ENCODE data around the gene CDH26. TPM values are rescaled to one million over a fixed set of nuclear protein-coding genes. Genes with fewer than 3 reads are reported as not detected.

Gene CDH26
- total RNA-seq, 4 donors from 2014 or later: 0.27 to 0.41 (median 0.29) TPM; not detected in 1

DNA sequence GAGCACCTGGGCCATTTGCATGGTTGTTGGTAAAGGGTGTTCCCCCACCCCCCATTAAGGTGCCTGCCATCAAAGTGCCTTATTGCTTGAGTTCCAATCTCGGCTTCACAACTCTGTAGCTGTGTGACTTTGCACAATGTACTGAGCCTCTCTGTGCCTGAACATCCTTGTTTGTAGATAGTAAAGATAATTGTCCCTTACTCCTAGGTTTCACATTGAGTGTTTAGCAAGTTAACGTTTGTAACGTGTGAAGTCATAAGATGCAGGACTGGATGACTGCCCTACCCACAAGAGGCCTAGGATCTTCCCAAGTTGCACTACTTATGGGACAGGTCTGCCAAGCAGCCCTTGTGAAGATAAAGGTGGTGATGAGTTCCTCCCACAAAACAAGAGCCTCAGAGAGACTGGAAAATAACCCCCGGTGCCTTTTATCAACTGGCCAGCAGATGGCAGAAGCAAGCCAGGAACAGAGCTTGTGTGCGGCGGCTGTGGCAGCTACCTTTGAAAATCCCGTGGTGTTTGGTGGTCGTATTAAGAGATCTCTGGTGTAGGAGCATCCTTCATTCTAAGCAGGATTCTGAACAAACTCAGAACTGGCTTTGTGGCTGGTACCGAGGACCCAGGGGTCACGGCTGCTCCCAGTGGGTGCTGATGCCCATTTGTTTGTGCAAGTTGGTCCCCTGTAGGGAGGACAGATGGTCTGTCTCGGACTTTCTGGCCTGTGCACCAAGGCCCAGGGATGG, 99.1 kb downstream of the CDH26 start:
- intact Hi-C loops (cut with DNase I; ENCODE audit: low total_unique reads) (loop anchor here (5.0 to 10.0 kb wide), 5 partner anchors 60 to 1840 kb away; no protein-coding TSS in a partner anchor), in situ Hi-C loops (cut with MboI; ENCODE audit: low sequenced_read_pairs in 4 of 4) (loop anchor here in 2 of 4 donors (10.0 to 25.0 kb wide), 4 partner anchors 112 to 1055 kb away; partner anchors contain the start of genes FAM217B (in 1 of the 2) and PPP1R3D (in 1 of the 2))
- peak overlapping the region in 2 of 4 donors; percentile 22 to 32 for H3K4me3 ChIP-seq
- no peaks in the 10 kb centered on the region for H3K9me3 ChIP-seq
- no peaks in the 10 kb centered on the region for H3K27me3 ChIP-seq
- H3K36me3 ChIP-seq: no peaks in the 10 kb centered on the region
- TF ChIP-seq CTCF (IDR thresholded peaks at IDR 0.05 in 4 of 5, conservative IDR thresholded peaks at IDR 0.05 in 1 of 5) (peak; percentile 78 to 92 (median 80)), POLR2A (IDR thresholded peaks at IDR 0.05) (no peak)
- DNase-seq: peak in 1 of 2 donors; percentile 63
- peaks cover 46 to 54% of the 10 kb centered on the region in 2 donors for H3K4me1 ChIP-seq
- peak; percentile 28 to 29 for ATAC-seq
- peak overlapping the region; percentile 75 to 93 (median 88) for H3K27ac ChIP-seq

DNA sequence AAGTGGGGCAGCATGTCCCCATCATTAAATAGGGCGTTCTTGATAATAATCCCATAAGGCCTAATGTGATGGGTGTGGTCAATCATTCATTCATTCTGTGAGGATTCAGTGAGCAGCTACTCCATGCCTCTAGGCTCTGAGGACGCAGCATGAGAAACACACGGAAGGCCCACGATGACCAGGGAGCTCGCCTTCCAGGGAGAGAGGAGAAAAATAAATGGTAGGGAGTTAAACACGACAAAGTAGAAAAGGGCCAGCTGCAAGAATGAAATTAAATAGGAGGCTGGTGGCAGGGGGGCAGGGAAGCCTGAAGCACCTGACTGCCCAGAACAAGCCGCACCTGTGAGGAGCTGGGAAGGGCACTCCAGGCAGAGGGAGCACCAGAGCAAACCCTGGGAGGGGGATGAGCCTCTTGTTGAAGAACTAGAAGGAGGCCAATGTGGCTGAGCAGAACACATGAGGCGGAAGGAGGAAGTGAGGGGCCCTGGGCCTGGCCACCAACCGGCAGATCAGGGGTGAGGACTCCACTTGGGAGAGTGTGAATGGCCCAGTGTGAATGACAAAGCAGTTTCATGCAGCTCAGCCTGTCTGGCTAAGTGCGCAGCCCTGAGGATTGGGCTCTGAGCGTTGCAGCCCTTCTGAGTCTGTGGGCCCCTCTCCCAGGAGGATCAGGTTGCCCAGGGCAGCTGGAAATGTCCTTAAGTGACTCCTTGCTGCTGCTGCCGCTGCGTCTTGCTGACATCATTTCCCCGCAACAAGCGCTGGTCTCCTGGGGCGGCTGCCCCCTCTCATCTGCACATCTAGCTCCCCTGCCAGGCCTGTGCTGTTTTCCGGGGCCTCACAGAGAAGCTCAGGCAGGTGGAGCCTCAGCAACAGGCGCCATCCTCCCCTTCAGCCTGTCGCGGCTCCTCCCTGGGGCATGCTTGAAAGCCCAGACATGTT, 99.9 kb downstream of the CDH26 start:
- Histone ChIP-seq H3K4me3 (peak overlapping the region; percentile 19 to 38 (median 32)), H3K36me3 (no peaks in the 10 kb centered on the region), H3K27me3 (no peaks in the 10 kb centered on the region), H3K4me1 (peaks cover 54 to 61% of the 10 kb centered on the region in 2 donors), H3K27ac (peak overlapping the region; percentile 75 to 93 (median 88)), H3K9me3 (no peaks in the 10 kb centered on the region)
- TF ChIP-seq CTCF (IDR thresholded peaks at IDR 0.05 in 4 of 5, conservative IDR thresholded peaks at IDR 0.05 in 1 of 5) (no peak), POLR2A (IDR thresholded peaks at IDR 0.05) (no peak)
- ATAC-seq: peak; percentile 48 to 67
- intact Hi-C loops (cut with DNase I; ENCODE audit: low total_unique reads) (loop anchor here (2.0 to 10.0 kb wide), 6 partner anchors 59 to 1839 kb away; partner anchors contain the start of genes FAM217B and PPP1R3D), in situ Hi-C loops (cut with MboI; ENCODE audit: low sequenced_read_pairs in 4 of 4) (loop anchor here in 2 of 4 donors (10.0 to 25.0 kb wide), 4 partner anchors 113 to 1054 kb away; partner anchors contain the start of genes FAM217B (in 1 of the 2) and PPP1R3D (in 1 of the 2))
- DNase-seq: peak; percentile 62 to 85

DNA sequence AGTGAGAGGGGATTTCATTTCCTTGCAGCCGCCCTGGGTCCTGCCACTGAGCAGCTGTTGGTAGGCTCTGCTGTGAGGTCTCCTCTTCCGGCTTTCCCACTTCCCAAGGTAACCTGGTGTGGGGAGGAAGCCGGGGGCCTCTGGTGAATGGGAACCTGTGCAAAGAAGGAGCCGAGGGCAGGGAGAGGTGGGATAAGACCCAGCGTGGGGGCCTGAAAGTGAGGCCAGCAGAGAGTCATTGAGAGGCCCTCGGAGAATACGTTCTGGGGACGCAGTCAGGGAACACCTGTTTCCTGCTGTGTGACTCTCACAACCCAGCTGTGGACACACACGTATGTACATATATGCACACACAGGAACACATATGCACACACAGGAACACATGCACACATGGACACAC, 100.7 kb downstream of the CDH26 start:
- TF ChIP-seq POLR2A (IDR thresholded peaks at IDR 0.05) (no peak), CTCF (IDR thresholded peaks at IDR 0.05 in 4 of 5, conservative IDR thresholded peaks at IDR 0.05 in 1 of 5) (no peak)
- peak overlapping the region in 3 of 4 donors; percentile 19 to 38 (median 32) for H3K4me3 ChIP-seq
- no peaks in the 10 kb centered on the region for H3K27me3 ChIP-seq
- H3K36me3 ChIP-seq: no peaks in the 10 kb centered on the region
- H3K27ac ChIP-seq: peak overlapping the region; percentile 75 to 93 (median 88)
- ATAC-seq: peak in 1 of 2 donors; percentile 2
- intact Hi-C loops (cut with DNase I; ENCODE audit: low total_unique reads) (loop anchor here (2.0 to 10.0 kb wide), 6 partner anchors 58 to 1838 kb away; partner anchors contain the start of genes FAM217B and PPP1R3D), in situ Hi-C loops (cut with MboI; ENCODE audit: low sequenced_read_pairs in 4 of 4) (loop anchor here in 2 of 4 donors (10.0 to 25.0 kb wide), 4 partner anchors 114 to 1053 kb away; partner anchors contain the start of genes FAM217B (in 1 of the 2) and PPP1R3D (in 1 of the 2))
- H3K9me3 ChIP-seq: no peaks in the 10 kb centered on the region
- DNase-seq: no peak
- H3K4me1 ChIP-seq: peaks cover 56 to 61% of the 10 kb centered on the region in 2 donors

- Histone ChIP-seq H3K4me1 (peaks cover 58 to 62% of the 10 kb centered on the region in 2 donors), H3K27ac (peak overlapping the region; percentile 60 to 93 (median 78)), H3K4me3 (no peak overlapping the region), H3K9me3 (no peaks in the 10 kb centered on the region), H3K27me3 (no peaks in the 10 kb centered on the region), H3K36me3 (no peaks in the 10 kb centered on the region)
- ATAC-seq (no peak), DNase-seq (no peak)
- TF ChIP-seq POLR2A (IDR thresholded peaks at IDR 0.05): no peak
- TF ChIP-seq CTCF (IDR thresholded peaks at IDR 0.05 in 4 of 5, conservative IDR thresholded peaks at IDR 0.05 in 1 of 5): no peak
- intact Hi-C loops (cut with DNase I; ENCODE audit: low total_unique reads) (loop anchor here (10.0 kb wide), 1 partner anchor 145 kb away; no protein-coding TSS in a partner anchor), in situ Hi-C loops (cut with MboI; ENCODE audit: low sequenced_read_pairs in 4 of 4) (loop anchor here in 2 of 4 donors (10.0 to 25.0 kb wide), 3 partner anchors 55 to 1052 kb away; no protein-coding TSS in a partner anchor)
Measured at GRCh38 chr20:60060006-60060557, 101.9 kb downstream of the CDH26 start.
